Endothelial cell (in vitro differentiated cells): Measurements from ENCODE around the gene LRRC45. TPM values are rescaled to one million over a fixed set of nuclear protein-coding genes. Genes with fewer than 3 reads are reported as not detected.

ENCODE experiments used
- DNase-seq: peaks from one replicate; pipeline ENCODE4 v3.0.0; 2021; ENCODE audit warnings: low spot score
- H3K27ac Mint-ChIP-seq: one replicate; pipeline ENCODE4 v1.8.0; 2021; ENCODE audit warnings: mixed read lengths, inconsistent platforms; ENCODE audit not compliant: unreplicated experiment
- H3K27me3 Mint-ChIP-seq: one replicate; pipeline ENCODE4 v1.8.0; 2021; ENCODE audit warnings: mild to moderate bottlenecking, moderate library complexity, mixed read lengths, inconsistent platforms; ENCODE audit not compliant: unreplicated experiment
- H3K36me3 Mint-ChIP-seq: one replicate; pipeline ENCODE4 v1.8.0; 2021; ENCODE audit warnings: mild to moderate bottlenecking, low read depth, mixed read lengths, inconsistent platforms; ENCODE audit not compliant: unreplicated experiment
- H3K4me1 Mint-ChIP-seq: one replicate; pipeline ENCODE4 v1.8.0; 2021; ENCODE audit warnings: mild to moderate bottlenecking, mixed read lengths, inconsistent platforms; ENCODE audit not compliant: unreplicated experiment
- H3K4me3 Mint-ChIP-seq: one replicate; pipeline ENCODE4 v1.8.0; 2021; ENCODE audit warnings: mild to moderate bottlenecking, mixed read lengths, inconsistent platforms; ENCODE audit not compliant: unreplicated experiment
- H3K9me3 Mint-ChIP-seq: one replicate; pipeline ENCODE4 v1.8.0; 2021; ENCODE audit warnings: mixed read lengths, inconsistent platforms; ENCODE audit not compliant: unreplicated experiment
- CTCF ChIP-seq: fragments of 200-600 bp; sonication (generic); IDR thresholded peaks from one replicate; pipeline ENCODE4 v1.5.0; 2021; ENCODE audit warnings: antibody characterized with exemption; ENCODE audit not compliant: unreplicated experiment
- total RNA-seq: library from RNA; stranded (reverse); fragmentation: NEBNext Ultra II Directional; extraction: Animal tissue kit (Norgen Biotek cat#: 25700); gene quantifications from one replicate; pipeline ENCODE4 v1.2.1, GENCODE V29; 2021; ENCODE audit not compliant: unreplicated experiment

The LRRC45 gene
- total RNA-seq, 1 donor from 2014 or later = 12.2 TPM

GRCh38 chr17:82028246-82028645 lies 5.1 kb downstream of the LRRC45 start:
- no peak for TF ChIP-seq CTCF
- Mint-ChIP-seq H3K27me3 (peaks cover 11% of the 10 kb centered on the region), H3K4me3 (no peak overlapping the region), H3K36me3 (no peaks in the 10 kb centered on the region), H3K9me3 (no peaks in the 10 kb centered on the region), H3K27ac (no peak overlapping the region), H3K4me1 (peaks cover 3% of the 10 kb centered on the region)
- DNase-seq = no peak

DNA sequence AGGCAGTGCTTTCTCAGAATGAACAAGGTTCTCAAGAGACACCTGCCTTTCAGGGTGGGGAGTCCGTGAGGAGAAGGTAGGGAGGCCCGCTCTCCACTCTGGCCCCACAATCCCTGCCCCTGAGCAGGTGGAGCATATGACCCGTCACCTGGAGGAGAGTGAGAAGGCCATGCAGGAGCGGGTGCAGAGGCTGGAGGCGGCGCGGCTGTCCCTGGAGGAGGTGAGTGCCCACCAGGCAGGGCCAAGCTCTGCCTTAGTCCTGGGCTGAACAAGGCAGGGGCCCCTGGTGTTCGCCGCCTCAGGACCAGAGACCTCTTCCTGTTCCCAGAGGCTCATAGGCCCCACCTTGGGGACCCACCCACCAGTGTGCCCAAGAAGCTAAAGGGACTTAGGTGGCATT lies 5.9 kb downstream of the LRRC45 start:
- H3K36me3 Mint-ChIP-seq = no peaks in the 10 kb centered on the region
- no peak overlapping the region for H3K4me3 Mint-ChIP-seq
- no peak for DNase-seq
- H3K9me3 Mint-ChIP-seq = no peaks in the 10 kb centered on the region
- TF ChIP-seq CTCF = no peak
- no peak overlapping the region for H3K27ac Mint-ChIP-seq
- H3K27me3 Mint-ChIP-seq = peaks cover 11% of the 10 kb centered on the region
- peaks cover 3% of the 10 kb centered on the region for H3K4me1 Mint-ChIP-seq

- no peak for TF ChIP-seq CTCF
- Mint-ChIP-seq H3K27ac (peak overlapping the region; percentile 61), H3K27me3 (peaks cover 11% of the 10 kb centered on the region), H3K36me3 (no peaks in the 10 kb centered on the region), H3K4me1 (peaks cover 3% of the 10 kb centered on the region), H3K9me3 (no peaks in the 10 kb centered on the region), H3K4me3 (peak overlapping the region; percentile 65)
- no peak for DNase-seq
Measured at GRCh38 chr17:82029391-82029790, 6.3 kb downstream of the LRRC45 start.

DNA sequence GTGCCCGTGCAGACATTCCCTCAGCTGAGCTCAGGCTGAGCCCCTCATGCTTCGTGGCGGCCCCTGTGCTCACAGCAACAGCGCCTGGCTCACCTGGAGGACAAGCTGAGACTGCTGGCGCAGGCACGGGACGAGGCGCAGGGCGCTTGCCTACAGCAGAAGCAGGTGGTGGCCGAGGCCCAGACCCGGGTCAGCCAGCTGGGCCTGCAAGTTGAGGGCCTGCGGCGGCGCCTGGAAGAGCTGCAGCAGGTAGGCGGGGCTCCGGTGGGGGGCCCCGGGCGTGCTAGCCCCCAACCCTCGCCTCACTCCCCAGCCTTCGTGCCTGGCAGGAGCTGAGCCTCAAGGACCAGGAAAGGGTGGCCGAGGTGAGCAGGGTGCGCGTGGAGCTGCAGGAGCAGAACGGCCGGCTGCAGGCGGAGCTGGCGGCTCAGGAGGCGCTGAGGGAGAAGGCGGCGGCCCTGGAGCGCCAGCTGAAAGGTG lies 6.9 kb downstream of the LRRC45 start:
- H3K4me3 Mint-ChIP-seq = no peak overlapping the region
- no peaks in the 10 kb centered on the region for H3K9me3 Mint-ChIP-seq
- TF ChIP-seq CTCF = no peak
- H3K36me3 Mint-ChIP-seq = peaks cover 2% of the 10 kb centered on the region
- peaks cover 5% of the 10 kb centered on the region for H3K4me1 Mint-ChIP-seq
- no peak overlapping the region for H3K27ac Mint-ChIP-seq
- DNase-seq = no peak
- H3K27me3 Mint-ChIP-seq = peaks cover 14% of the 10 kb centered on the region

- H3K27ac Mint-ChIP-seq = no peak overlapping the region
- H3K36me3 Mint-ChIP-seq = peaks cover 6% of the 10 kb centered on the region
- peaks cover 20% of the 10 kb centered on the region for H3K27me3 Mint-ChIP-seq
- DNase-seq = peak; percentile 92
- peak; percentile 88 for TF ChIP-seq CTCF
- no peaks in the 10 kb centered on the region for H3K9me3 Mint-ChIP-seq
- H3K4me1 Mint-ChIP-seq = peaks cover 9% of the 10 kb centered on the region
- H3K4me3 Mint-ChIP-seq = peak overlapping the region; percentile 65
Measured at GRCh38 chr17:82030470-82031302, 7.6 kb downstream of the LRRC45 start.
